Endometrium (tissue), 2 donors: ENCODE results near the gene CHCHD5.

Experiments used
- FAIRE-seq: peaks from 2 replicates; lab custom pipeline; 2012; peaks lifted over from hg19 to GRCh38; lab: Jason Lieb, UNC
- donor health status: control.
- donor health status: control.

The CHCHD5 gene

DNA sequence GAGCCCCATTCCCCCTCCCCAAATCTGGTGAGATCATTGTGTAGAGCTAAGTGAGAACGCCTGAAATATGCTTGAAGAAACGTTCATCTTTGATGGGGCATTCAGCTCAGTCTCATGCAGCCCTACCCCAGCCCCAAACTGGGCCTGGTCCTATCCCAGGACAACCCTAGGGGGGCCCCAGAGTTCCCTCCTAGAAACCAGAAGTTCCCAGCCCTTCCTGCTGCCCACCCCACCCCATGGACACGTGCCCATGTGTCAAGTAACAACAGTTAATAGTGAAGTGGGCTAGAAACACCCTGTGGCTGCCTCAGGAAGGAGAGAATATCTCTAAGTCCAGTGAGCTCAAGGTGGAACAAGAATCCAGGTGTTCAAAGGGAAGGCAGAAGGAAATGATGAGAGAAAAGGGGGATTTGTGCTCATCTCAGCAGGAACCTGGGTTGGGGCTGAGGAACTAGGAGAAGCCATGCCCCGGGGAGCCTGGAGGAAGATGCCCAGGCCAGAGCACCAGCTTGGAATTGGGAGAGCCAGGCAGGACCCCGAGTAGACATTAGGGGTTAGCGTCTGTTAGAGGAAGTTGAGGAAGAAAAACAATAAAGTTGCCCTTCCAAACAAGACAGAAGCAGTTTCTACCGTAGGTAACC is 41.2 kb downstream of the CHCHD5 start:
- FAIRE-seq, result no peak

DNA sequence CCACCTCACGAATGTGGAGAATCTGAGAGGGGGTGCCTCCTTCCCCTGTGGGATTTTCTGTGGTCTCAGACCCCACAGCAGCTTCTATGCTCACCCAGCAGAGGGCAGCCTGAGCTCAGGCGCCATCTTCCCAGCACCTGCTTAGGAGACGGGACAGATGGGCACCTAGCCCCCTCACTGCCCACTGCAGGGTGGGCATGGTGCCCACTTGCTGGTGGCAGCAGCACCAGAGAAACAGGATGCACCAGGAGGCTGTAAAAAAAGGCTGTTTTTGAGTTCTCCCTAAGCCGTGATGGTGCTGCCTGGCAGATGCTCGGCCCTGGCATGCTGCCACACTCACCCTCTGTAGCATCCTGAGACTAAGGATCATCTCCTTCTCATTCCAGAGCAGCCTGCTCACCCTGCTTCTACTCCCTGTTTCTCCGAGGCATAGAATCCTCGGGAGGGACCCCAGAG is 42.2 kb downstream of the CHCHD5 start:
- FAIRE-seq, result no peak

DNA sequence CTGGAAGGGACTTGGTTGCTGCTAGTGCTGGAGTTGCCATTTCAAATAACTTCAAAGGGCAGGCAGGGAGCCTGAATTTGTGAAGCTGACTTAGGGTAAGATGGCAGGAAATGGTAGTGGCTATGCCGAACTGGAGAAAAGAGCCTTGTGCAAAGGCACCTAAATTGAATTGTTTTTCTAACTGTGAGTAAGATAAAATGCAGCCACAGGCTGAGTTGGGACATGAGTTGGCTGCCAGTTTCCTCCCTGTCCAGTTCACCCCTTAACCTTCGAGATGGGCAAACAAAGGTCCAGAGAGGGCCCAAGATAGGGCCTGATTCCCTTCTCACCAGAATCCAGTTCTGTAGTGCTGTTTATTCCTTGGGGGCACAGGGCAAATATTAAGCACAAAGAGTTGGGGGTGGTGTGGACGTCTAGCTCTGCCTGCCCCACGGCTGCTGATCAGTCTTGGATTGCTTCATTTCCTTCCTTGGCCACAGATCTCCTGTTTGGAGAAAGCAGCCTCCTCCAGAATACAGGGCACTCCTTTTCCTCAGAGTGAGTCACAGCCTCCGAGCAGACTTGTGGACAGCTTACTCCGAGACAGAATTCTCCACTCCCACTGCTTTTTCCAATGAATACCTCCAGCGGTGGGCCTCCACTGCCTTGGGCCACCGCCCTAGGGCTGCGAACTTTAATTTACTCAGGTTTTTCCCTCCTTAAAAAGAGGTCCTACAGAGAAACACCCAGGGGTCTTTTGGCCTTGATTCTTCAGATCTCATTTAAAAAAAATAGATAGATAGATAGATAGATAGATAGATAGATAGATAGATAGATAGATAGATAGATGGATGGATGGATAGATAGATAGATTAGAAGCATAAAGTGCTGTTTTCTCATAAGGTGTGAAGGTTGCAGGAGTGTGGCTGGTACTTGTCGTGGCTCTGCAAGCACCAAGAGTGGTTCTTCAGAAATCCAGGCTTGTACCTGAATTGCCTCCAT is 42.9 kb downstream of the CHCHD5 start:
- no peak for FAIRE-seq

DNA sequence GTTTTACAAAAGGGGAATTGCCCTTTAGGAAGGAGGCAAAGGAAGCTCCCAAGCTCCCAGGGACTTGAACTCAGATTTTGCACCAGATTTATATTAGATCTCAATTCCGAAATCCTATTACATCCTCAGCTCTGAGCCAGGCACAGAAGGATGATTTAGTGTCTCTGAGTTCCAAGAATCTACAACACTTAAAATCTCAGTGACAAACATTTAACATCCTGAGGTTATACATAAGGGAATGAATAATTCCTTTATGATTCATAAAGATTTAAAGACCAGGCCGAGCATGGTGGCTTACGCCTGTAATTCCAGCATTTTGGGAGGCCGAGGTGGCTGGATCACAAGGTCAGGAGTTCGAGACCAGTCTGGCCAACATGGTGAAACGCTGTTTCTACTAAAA is 44.8 kb downstream of the CHCHD5 start:
- FAIRE-seq, result no peak

DNA sequence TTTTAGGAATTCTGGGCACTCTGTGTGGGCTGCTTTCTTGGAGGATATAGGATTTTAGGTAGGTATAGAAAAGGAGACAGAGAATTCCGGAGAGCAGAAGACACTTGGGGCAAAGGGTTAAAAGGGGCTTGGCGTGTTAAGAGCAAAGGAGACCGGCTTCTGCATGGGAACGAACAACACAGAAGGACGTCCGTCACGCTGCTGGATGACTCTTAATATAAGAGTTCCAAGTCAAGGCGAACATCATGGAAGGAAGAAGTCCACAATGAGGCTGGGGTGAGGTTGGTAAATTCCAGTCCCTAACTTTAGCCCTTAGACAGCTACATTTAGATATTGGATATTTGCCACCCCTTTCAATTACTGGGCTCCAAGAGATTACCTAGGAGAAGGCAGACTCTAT is 45.4 kb downstream of the CHCHD5 start:
- no peak for FAIRE-seq

DNA sequence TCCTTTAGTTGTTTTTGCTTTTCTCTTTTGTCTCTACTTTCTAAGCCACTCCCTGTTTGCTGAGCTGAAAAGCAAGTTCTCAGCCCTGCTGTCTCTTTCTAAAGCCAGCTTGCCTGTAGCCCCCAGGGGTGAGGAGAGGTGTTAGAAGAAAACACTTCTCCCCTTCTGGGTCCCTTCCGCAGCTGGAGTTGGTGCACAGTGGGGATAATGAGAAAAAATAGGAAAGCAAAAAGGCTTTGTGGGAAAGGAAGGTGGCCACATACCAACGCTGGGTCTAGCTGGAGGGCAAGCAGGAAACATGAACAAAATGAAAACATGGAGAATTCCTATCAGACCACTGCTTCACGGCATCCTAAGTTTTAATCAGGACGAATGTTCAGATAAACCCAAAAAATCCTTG is 45.9 kb downstream of the CHCHD5 start:
- no peak for FAIRE-seq

DNA sequence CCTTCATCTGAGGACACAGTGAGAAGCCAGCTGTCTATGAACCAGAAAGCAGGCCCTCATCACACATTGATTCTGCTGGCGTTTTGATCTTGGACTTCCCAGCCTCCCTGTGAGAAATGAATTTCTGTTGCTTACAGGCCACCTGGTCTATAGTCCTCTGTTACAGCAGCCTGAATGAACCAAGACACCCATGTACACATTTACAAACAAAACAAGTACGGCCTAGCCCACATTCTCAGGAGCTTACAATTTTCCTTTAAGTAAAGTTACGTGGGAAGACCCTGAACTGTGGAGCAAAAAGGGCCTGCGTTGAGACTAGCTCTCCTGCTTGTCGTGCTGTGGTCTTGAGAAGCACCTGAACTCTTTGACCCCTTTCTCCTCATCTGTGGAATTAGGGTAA is 49.3 kb downstream of the CHCHD5 start:
- no peak for FAIRE-seq

DNA sequence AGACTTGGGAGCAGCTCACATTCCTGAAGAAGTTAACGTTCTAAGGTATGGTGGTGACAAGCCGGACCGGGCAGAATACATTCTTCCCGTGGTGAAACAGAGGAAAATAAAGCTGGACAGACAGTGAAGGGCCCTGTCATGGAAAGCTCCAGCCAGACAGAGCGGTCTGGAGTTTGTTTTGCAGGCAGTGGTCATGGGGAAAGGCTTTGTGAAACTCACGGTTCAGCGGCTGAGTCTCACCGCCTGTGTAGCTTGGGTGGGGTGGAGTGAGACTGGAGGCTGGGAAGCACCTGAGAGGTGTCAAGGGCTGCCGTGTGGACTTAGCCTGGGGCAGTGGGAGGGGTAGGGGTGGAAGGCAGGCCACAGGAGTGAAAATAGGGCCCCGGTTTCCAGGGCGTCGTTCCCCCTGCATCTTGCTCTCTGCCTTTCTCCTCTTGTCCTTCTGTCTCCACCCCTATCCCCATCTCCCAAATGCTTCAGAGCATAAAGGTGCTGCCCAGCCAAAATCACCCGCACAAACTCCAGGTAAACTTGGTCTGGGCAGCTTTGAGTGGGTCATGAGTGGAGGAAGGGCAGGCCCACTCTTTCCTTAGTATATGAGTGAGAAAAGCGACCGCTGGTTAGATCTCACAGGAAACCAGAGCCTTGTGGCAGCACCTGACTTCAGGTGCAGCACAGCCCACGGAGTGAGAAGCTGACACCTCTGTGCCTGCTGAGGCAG is 49.9 kb downstream of the CHCHD5 start:
- FAIRE-seq, result no peak

DNA sequence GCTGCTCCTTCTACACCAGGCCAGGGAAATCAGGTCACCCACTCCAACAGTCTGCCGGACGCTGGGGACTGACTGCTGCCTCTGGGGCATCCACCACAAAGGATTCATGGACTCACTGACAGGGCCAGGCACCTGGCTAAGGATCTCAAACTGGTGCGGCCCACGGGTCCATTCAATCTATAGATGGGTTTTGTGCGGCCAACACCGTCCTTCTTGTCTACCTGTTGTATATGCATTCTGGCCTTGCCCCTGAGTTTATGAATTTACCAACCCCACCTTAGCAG is 50.4 kb downstream of the CHCHD5 start:
- no peak for FAIRE-seq

DNA sequence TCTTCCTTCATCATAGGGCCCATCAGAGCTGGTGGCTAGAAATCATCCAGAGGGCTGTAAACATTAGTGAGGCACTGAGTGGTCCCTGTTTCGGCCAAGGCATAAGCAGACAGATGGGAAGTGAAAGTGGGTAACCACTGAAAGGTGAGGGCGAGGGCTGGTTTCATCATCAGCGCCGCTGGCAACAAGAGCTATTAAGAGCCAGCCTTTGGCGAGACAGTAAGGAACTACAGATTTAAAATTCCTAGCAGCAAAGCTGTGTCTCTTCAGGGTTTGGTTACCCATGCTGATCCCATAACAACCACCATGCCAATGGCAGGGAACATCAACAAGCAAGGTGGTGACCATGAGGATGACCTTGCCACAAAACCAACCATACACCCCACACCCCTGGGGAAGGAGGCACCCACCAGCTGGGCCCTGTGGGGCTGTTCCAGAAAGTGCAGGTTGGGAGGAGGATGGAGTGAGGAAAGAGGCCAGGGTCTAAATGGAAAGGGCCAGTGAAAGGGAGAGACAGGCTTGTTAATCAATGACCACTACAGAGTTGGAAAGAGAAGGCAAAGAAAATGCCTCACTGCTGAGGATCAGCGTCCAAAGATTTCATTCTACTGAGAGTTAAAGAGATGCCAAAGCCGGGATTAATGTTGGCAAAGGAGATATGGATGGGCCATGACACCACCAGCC is 52.3 kb downstream of the CHCHD5 start:
- FAIRE-seq, result no peak

DNA sequence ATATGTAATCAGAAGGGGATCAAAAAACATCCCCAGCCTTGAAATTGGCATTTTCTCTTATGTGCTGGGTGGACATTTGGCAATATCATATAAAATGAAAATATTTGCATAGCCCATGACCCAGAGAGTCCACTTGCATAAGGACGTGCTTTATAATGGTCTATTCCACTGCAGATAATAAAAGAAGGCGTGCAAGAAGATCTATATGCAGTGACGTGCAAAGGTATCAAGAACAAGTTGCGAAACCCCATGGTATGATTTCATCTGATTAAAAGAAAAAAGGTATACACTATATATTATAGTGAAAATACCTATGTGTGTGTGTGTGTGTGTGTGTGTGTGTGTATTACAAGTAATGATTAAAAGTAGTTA is 52.9 kb downstream of the CHCHD5 start:
- FAIRE-seq, result no peak
